ENCODE data around the gene NFATC1.

DNA sequence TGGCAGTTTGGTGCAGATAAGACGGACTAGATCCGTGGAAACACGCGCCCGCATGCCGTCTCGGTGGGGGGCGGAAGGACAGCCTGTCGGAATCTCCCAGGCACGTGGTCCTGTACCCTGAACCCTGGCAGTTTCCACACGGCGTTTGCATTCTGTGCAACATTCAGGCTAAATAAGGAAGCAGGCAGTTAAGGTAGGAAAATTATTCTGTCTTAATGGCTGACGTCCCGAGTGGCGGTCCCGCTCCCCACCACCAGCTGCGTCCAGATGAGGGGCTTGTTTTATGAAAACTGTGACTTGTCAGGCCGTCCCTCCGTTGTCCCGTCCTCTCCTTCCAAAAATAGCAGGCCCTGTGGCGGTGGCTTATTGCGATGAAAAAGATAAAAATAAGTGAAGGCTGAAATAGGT, 120.2 kb downstream of the NFATC1 start:
- TF ChIP-seq, protein P1, sequence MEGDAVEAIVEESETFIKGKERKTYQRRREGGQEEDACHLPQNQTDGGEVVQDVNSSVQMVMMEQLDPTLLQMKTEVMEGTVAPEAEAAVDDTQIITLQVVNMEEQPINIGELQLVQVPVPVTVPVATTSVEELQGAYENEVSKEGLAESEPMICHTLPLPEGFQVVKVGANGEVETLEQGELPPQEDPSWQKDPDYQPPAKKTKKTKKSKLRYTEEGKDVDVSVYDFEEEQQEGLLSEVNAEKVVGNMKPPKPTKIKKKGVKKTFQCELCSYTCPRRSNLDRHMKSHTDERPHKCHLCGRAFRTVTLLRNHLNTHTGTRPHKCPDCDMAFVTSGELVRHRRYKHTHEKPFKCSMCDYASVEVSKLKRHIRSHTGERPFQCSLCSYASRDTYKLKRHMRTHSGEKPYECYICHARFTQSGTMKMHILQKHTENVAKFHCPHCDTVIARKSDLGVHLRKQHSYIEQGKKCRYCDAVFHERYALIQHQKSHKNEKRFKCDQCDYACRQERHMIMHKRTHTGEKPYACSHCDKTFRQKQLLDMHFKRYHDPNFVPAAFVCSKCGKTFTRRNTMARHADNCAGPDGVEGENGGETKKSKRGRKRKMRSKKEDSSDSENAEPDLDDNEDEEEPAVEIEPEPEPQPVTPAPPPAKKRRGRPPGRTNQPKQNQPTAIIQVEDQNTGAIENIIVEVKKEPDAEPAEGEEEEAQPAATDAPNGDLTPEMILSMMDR (IDR thresholded peaks at IDR 0.05; ENCODE audit: borderline replicate concordance, extremely low read depth, low read length, poor library complexity, severe bottlenecking) = no peak
- no peak for TF ChIP-seq EZH2 (IDR thresholded peaks at IDR 0.05; ENCODE audit: borderline replicate concordance, low read depth, low read length, severe bottlenecking)

Data from DND-41 (cell line).